ENCODE data around the gene AUTS2. TPM values are rescaled to one million over a fixed set of nuclear protein-coding genes. Genes with fewer than 3 reads are reported as not detected.

The AUTS2 gene
- total RNA-seq, 1 experiment from 2014 or later = 256 TPM

DNA sequence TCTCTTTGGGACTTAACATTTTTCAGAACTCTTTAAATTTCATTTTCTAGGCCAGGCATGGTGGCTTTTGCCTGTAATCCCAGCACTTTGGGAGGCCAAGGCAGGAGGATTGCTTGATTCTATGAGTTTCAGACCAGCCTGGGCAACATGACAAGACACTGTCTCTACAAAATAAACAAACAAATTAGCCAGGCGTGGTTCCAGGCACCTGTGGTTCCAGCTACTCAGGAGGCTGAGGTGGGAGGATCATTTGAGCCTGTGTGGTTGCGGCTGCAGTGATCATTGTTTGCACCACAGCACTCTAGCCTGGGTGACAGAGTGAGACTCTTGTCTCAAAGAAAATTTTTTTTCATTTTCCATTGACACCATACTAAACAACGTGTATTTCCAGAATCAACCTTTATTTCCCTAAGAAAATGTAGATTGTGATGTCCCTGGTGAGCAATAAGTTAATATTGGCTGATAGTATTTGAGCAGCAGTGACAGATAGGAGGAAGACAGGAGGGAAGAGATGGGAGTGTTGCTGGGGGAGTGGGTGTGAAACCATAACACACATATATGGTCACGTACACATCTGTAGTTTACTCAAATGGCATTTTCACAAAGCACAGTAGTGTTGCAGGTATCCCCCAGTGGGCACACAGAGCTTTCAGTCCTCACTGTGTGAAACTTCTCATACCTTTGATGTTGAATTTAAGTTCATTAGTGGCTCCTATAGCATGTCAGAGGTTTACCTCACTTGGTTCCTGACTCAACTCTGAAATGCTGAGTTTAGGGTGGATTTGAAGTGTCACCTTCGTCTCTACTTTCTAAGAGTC lies 205.6 kb downstream of the AUTS2 start:
- Histone ChIP-seq H3K79me2 (ENCODE audit: insufficient read depth, low read length) (no peaks in the 10 kb centered on the region), H3K18ac (ENCODE audit: insufficient read length, low read depth, low read length) (no peak overlapping the region), H2AFZ (ENCODE audit: low read length) (no peak overlapping the region), H4K20me1 (ENCODE audit: control insufficient read depth, insufficient read depth, insufficient read length) (no peaks in the 10 kb centered on the region), H3K9me3 (ENCODE audit: control insufficient read depth, low read depth, low read length) (no peaks in the 10 kb centered on the region), H3K14ac (ENCODE audit: insufficient read depth, low read length) (no peak overlapping the region), H3K56ac (ENCODE audit: insufficient read length, low read depth, low read length) (no peak overlapping the region), H2BK15ac (ENCODE audit: low read depth, low read length) (no peak overlapping the region), H3K27ac (ENCODE audit: insufficient read length, low read depth, low read length) (no peak overlapping the region), H4K5ac (ENCODE audit: insufficient read length, low read depth, low read length) (no peak overlapping the region), H3K23ac (ENCODE audit: insufficient read length, low read depth, low read length) (no peak overlapping the region), H3K4me1 (ENCODE audit: insufficient read depth, low read length) (no peaks in the 10 kb centered on the region), H3T11ph (ENCODE audit: low read length) (no peak overlapping the region), H3K4ac (ENCODE audit: low read depth, low read length) (no peak overlapping the region), H2AK5ac (ENCODE audit: insufficient read length, low read length) (no peak overlapping the region), H4K91ac (ENCODE audit: insufficient read length, low read depth, low read length) (no peak overlapping the region), H3K79me1 (ENCODE audit: insufficient read depth, low read depth, low read length, poor library complexity, severe bottlenecking) (no peaks in the 10 kb centered on the region), H3K27me3 (ENCODE audit: insufficient read depth, low read length) (no peaks in the 10 kb centered on the region), H2BK20ac (ENCODE audit: low read depth, low read length, poor library complexity, severe bottlenecking) (no peak overlapping the region), H3K4me2 (ENCODE audit: insufficient read depth, insufficient read length, low read length) (no peak overlapping the region), H2BK12ac (ENCODE audit: insufficient read length, low read depth, low read length) (no peak overlapping the region), H2BK5ac (ENCODE audit: insufficient read length, low read length) (no peak overlapping the region), H2BK120ac (ENCODE audit: low read depth, low read length, poor library complexity, severe bottlenecking) (no peak overlapping the region), H4K8ac (replicated peaks; ENCODE audit: insufficient read length, low read depth, low read length) (no peak overlapping the region), H3K9ac (ENCODE audit: extremely low read depth, insufficient read length, low read length) (no peak overlapping the region), H3K23me2 (ENCODE audit: insufficient read length, low read depth, low read length, poor library complexity, severe bottlenecking) (no peaks in the 10 kb centered on the region)
- DNase-seq = no peak
- no peaks in the 10 kb centered on the region for H3K27me3 Mint-ChIP-seq (ENCODE audit: low read depth)
- peaks cover 15 to 24% of the 10 kb centered on the region in 2 experiments for H3K4me1 Mint-ChIP-seq
- no peak overlapping the region for H3K27ac Mint-ChIP-seq
- H3K9me3 Mint-ChIP-seq = no peaks in the 10 kb centered on the region
- no peak overlapping the region for H3K4me3 Mint-ChIP-seq
- TF ChIP-seq, protein P1, sequence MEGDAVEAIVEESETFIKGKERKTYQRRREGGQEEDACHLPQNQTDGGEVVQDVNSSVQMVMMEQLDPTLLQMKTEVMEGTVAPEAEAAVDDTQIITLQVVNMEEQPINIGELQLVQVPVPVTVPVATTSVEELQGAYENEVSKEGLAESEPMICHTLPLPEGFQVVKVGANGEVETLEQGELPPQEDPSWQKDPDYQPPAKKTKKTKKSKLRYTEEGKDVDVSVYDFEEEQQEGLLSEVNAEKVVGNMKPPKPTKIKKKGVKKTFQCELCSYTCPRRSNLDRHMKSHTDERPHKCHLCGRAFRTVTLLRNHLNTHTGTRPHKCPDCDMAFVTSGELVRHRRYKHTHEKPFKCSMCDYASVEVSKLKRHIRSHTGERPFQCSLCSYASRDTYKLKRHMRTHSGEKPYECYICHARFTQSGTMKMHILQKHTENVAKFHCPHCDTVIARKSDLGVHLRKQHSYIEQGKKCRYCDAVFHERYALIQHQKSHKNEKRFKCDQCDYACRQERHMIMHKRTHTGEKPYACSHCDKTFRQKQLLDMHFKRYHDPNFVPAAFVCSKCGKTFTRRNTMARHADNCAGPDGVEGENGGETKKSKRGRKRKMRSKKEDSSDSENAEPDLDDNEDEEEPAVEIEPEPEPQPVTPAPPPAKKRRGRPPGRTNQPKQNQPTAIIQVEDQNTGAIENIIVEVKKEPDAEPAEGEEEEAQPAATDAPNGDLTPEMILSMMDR (conservative IDR thresholded peaks at IDR 0.05) = no peak
- H3K36me3 Mint-ChIP-seq (ENCODE audit: insufficient read depth in 1 of 3, low read depth in 3 of 3) = no peaks in the 10 kb centered on the region
- no CpG with 5 or more reads among the region's 5 CpGs for WGBS (ENCODE audit: extremely low coverage, insufficient read length, low lambda C conversion rate)

Data from H9 (cell line).